Measurements from ENCODE around the gene KRTAP5-1.
"Not testable (repeated sequence)": the region's sequence is repeated elsewhere in the genome, so short reads cannot be mapped to it uniquely, and the experiment has no call there.

Gene KRTAP5-1

DNA sequence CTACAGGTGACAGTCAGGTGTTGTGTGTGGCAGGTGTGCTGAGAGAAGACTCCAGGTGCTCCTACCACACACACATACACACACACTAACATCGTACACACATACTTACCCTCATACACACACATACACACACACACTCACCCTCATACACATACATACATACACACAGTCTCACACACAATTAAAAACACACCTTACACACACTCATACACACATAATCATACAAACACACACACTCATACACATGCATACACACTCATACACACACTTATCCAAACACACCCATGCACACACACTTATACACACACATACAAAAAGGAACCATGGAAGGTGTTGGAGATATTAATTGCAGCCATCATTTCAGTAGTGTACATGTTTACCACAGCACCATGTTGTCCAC, 18.5 kb upstream of the KRTAP5-1 start:
- DNase-seq: no peak

DNA sequence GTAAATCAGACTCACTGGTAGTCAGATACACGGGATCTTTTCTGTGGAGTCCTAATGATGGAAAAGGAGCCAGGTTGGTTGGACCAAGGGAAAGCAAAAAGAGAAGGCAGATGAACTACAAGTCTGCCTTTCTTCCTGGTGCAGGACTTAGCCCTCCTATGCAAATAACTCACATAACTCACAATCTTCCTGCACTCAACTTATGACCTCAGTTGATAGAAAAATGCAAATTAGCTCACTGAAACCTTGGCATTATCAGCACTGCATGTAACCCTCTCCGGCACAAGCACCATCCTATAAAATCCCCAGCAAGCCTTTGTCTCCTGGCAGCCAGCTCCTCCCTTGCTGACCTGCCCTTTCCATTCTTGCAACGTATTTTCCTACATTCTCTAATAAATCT, 16.6 kb upstream of the KRTAP5-1 start:
- not testable (repeated sequence) for DNase-seq

DNA sequence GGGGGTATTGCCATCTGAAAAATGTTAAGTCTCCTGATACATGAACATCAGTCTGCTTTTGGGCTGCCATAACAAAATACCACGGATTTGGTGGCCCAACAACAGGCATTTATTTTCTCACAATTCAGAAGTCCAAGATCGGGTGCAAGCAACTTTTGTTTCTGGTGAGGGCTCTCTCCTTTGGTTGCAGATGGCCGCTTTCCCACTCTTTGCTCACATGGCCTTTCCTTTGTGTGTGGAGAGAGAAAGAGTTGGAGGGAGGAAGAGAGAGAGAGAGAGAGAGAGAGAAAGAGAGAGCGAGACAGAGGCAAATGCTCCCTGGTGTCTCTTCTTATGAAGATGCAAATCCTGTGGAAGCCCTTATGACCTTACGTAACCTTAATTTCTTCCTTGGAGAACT, 15.5 kb upstream of the KRTAP5-1 start:
- DNase-seq: peak in 11 of 51 donors; percentile 5 to 30 (median 11)

DNA sequence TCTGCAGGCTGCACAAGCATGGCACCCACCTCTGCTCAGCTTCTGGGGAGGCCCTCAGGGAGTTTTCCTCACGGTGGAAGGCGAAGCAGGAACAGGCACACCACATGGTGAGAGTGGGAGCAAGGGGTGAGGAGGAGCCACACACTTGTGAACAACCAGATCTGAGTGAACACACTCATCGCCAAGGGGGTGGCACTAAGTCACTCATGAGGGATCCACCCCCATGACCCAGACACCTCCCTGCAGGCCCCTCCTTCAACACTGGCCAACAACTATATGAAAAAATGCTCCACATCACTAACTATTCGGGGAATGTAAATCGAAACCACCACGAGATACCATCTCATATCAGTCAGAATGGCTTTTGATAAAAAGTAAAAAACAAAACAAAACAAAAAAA, 13.7 kb upstream of the KRTAP5-1 start:
- DNase-seq: no peak

DNA sequence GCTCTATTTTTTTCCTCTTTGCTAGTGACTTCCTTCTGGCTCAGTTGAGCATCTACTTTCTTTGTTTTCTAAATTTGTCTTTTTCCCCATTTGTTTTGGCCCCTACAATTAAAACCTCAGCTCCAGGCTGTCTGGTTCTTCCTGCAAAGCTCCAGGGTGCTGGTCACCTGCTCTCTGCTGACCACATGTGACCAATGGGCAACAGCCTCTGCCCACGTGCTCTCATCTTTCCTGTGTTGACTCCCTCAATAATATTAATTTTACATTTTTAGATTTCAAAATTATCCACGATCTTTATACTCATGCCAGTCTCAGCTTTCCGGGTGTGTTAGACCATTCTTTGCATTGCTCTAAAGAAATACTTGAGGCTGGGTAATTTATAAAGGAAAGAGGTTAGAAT, 13.3 kb upstream of the KRTAP5-1 start:
- not testable (repeated sequence) for DNase-seq

DNA sequence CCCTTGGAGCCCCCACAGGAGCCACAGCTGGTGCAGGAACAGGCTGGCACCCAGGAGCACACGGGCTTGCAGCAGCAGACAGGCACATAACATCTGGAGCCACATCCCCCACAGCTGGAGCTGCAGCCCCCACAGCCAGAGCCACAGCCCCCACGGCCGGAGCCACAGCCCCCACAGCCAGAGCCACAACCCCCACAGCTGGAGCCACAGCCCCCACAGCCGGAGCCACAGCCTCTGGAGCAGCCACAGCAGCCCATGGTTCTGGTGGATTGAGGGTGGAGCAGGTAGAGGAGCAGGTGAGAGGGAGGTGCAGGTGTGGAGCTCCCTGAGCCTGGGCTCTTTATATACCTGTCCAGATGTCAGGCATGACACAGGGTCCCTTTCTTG, 12.9 kb upstream of the KRTAP5-1 start, which contains the start of gene KRTAP5-2:
Gene KRTAP5-2, minus strand, starts transcription at position 301 of the 387 bp plus-strand sequence. Its CDS starts 44 bp downstream, at position 257.
- no peak for DNase-seq

DNA sequence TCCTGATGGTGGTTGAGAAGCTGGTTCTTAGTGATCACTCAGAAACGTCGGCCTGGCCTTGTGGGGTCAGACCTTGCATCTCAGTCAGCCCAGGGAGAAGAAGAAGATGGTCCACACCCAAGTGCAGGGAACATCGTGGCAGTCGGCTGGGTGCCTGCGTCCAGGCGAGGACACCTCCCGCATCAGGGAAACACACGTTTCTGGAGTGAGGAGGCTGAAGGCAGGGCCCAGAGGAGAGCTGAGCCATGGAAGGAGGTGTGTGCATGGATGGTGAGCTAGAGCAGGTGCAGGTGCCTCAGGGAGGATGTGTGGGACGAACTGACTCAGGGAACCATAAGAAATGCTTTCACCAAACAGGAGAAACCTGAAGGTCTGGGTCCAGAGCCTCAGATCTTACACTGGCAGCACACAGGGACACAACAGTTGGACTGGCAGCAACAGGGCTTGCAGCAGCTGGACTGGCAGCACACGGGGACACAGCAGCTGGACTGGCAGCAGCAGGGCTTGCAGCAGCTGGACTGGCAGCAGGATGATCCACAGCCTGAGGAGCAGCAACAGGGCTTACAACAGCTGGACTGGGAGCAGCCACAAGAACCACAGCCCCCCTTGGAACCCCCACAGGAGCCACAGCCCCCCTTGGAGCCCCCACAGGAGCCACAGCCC, 12.4 kb upstream of the KRTAP5-1 start:
- DNase-seq: peak in 1 of 51 donors; percentile 5

DNA sequence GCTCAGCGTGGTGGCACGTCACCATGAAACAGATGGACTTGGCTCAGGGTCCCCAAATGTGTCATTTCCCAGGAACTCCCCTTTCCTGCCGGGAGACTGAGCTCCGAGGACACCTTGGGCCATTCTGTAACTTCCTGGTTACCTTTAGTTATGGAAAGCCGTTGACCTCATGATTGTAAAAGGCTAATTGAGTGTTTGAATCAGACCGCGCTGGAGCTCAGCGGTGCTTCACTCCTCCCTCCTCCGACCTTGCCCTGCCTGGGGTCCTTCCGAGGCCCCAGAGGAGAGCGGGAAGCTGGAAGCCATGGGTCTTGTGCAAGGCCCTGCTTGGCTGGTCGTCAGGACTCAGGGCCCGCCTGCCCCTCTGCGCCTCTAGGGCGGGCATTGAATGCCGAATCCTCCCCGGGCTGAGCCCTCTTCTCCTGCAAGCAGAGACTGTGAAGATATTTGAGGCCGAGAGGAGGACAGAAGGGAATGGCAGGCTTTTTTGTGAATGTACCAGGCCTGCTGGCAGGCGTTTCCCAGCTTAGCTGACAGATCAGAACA, 11.6 kb upstream of the KRTAP5-1 start:
- DNase-seq: not testable (repeated sequence)

DNA sequence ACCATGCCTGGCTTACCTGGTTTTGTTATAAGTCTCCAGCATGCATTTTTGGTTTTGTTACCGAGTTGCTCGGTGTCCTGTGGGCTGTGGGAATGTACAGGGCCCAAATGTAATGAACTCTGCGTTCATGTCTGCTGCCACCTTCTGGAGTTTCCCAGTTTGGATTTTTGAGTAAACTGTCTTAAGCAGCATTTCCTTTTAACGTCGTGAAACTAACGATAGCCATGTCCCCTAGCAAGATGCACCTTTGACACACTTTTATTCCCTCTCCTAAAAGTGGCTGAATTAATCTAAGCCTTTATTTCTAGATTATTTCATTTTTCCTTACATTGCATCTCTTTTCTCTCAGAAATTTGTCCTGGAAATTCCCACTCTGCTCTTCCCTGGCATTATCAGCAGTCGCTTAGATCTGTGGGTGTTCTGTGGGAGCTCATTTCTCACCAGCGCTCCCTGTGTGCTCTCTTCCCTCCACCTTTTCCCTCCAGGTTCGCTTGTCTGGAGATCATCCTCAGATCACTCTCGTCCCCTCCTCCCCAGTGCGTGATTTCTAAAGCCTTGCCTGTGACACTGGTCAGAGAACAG, 11.0 kb upstream of the KRTAP5-1 start:
- peak in 1 of 51 donors; percentile 35 for DNase-seq

DNA sequence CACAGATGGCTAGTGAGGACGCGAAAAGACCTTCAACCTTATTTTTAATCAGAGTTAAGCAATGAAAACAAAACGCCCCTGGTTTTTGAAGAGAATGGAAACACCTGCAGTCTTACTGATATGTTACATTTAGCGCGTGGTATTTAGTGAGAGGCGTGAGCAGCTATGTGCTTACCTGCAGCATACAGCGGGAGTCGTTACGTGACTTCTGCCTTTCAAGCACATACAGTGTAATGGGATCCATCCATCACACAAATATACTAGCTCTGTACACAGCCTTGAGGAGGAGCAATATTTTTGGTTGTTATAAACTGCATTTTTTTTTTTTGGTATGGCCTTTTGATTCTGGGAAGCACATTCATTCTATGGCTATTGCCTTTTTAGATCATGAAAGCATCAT, 7.5 kb upstream of the KRTAP5-1 start:
- no peak for DNase-seq

DNA sequence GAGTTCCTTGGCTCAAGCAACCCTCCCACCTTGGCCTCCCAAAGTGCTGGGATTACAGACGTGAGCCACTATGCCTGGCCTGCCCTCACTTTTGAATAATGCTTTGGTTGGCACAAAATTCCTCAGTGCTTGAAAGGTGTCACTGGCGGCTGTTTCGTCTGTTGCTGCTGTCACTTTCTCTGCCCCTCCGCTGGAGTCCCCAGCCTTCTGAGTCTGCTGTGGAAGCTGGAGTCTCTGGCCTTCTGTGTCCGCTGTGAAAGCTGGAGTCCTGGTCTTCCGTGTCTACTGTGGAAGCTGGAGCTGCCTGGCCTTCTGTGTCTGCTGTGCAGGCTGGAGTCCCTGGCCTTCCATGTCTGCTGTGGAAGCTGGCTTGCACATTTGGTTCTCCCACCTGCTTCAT, 4.9 kb upstream of the KRTAP5-1 start:
- no peak for DNase-seq

DNA sequence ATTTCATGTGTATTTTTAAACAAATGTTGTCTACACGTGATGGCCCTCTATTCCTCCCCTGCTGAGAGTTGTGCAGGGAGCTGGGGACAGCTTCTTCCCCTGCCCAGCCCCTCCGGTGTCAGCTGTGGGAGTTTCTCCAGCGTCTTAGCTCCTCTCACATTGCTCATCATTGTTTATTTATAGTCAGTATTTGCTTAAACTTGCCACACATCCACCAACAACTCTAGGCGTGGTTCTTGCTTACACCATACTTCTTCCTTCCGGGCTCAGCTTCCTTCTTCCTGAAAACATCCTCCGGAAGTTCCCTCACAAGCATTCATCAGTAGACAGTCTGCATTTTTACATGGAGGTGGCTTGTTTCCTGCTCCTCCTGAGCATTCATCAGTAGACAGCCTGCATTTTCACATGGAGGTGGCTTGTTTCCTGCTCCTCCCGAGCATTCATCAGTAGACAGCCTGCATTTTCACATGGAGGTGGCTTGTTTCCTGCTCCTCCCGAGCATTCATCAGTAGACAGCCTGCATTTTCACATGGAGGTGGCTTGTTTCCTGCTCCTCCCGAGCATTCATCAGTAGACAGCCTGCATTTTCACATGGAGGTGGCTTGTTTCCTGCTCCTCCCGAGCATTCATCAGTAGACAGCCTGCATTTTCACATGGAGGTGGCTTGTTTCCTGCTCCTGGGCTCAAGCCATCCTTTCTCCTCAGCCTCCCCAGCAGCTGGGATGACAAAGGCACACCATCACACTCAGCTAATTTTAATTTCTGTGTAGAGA, 4.3 kb upstream of the KRTAP5-1 start:
- DNase-seq: not testable (repeated sequence)

DNA sequence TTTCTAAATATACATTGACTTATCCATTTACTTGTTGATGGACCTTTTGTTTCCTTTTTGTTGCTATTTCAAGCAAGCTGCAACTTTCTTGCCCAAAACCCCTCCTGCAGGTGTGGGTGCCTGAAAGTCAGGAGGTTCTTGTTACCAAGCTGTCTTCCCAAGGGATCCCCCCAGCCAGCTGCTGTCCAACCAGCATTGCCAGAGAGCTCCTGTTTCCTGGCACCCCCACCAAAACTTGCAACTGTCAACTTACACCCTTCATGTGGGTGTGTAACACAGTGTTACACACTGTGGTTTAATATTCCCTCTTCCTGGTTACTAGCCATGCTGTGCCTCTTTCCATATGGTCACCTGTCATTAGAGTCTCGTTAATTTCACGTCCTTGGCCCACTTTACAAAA, 1.6 kb upstream of the KRTAP5-1 start:
- DNase-seq: no peak

DNA sequence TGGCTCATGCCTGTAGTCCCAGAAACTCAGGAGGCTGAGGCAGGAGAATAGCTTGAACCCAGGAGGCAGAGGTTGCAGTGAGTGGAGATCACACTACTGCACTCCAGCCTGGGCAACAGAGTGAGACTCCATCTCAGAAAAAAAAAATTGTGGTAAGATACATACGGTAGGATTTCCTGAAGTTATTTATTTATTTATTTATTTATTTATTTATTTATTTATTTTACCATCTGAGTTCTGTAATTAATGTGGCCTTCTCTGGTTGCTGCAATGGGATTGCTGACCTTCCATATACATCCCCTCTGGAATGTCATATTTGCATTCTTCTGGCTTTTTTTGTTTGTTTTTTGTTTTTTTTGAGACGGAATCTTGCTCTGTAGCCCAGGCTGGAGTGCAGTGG, 2.2 kb downstream of the KRTAP5-1 start:
- DNase-seq: not testable (repeated sequence)

DNA sequence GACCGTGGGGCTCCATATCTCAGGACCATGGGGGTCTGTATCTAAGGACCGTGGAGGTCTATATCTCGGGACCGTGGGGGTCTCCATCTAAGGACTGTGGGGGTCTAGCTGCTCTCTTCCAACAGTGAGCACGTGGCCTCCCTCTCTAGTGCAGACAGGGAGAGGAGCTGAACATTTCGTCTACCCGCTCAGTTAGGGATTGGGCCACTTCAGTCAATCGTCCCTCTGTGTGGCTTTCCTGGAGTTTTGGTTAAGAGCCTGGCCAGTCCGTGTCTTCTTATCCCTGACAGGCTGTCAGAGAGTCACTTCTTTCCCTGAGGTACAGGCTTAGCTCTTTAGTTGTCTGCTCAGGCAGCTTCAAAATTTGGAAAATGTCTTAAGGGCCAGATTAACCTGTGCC, 3.1 kb downstream of the KRTAP5-1 start:
- DNase-seq: no peak

DNA sequence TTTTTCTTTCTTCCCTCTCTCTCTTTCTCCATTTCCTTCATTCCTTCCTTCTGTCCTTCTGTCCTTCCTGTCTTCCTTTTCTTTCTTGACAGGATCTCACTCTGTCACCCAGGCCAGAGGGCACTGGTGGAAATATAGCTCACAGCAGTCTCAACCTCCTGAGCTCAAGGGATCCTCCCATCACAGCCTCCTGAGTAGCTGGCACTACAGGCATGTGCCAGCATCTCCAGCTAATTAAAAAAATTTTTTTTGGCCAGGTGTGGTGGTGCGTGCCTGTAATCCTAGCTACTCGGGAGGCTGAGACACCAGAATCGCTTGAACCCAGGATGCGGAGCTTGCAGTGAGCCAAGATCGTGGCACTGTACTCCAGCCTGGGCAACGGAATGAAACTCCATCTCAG, 8.3 kb downstream of the KRTAP5-1 start:
- DNase-seq: no peak

DNA sequence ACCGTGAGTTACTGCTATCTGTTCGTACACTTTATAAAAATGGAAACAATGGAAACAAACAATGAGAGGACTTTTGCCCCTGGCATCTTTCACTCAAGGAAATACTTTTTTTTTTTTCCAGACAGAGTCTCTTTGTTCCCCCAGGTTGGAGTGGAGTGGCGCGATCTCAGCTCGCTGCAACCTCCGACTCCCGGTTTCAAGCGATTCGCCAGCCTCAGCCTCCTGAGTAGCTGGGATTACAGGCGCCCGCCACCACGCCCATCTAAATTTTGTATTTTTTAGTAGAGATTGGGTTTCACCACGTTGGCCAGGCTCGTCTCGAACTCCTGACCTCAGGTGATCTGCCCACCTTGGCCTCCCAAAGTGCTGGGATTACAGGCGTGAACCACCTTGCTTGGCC, 9.3 kb downstream of the KRTAP5-1 start:
- not testable (repeated sequence) for DNase-seq

DNA sequence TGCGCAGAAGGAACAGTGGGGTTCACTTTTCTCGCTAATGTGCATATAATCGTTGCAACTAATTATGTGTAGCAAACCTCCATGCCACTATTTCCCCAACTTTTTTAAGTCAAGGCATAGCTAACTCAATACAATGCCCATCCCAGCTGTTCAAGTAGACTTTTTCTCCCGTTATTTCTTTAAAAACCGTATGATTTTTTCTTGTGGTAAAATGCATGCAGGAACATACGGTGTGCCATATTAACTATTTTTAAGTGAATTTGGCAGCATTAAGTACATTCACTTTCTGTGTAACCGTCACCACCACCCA, 10.2 kb downstream of the KRTAP5-1 start:
- peak in 1 of 51 donors; percentile 60 for DNase-seq

DNA sequence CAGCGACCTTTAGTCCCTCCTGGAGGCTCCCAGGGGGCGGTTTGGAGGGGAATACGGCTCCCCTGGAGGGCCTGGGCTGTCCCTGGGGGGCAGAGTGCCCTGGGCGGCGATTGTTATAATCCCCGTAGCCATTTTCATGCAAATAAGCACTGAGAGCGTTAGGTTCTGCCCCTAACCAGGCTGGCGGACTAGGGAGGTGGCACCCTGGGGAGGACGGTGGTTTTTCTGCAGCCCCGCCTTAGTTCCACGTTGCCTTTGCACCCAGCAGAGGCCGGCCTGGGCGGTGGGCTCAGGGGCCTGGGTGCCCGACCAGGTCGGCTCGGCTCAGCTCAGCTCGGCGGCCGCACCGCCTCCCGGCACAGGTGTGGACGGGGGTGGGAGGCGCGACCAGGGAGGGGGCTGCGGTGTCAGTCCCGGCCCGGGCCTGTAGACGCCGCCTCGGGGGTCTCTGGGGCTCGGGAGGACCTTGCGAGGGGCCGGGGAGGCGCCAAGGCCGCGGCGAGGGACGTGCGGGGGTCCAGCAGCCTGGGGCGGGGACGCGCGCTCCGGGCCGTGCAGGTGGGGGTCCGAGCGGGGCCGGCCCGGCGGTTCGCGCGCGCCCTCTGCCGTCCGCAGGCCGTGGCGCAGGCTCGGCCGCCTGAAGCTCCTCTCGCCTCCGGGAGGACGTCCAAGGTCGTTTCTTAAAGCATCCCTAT, 10.7 kb downstream of the KRTAP5-1 start:
- DNase-seq: peak in 27 of 51 donors; percentile 20 to 80 (median 51)

DNA sequence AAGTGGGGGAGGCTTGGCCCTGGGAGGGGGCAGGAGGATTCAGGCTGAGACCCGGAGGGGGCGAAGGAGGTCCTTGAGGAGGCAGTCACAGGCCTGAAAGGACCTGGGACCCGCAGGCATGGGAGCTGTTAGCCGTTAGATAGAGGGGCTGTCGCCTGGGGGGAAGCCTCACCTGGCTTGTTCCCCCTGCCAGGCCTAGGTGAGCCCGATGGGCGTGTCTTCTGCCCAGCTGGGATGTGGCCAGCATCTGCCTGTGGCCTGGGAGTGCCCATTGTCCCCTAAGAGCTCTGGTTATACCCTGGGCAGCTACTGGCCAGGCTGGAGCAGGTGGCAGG, 11.2 kb downstream of the KRTAP5-1 start:
- no peak for DNase-seq

DNA sequence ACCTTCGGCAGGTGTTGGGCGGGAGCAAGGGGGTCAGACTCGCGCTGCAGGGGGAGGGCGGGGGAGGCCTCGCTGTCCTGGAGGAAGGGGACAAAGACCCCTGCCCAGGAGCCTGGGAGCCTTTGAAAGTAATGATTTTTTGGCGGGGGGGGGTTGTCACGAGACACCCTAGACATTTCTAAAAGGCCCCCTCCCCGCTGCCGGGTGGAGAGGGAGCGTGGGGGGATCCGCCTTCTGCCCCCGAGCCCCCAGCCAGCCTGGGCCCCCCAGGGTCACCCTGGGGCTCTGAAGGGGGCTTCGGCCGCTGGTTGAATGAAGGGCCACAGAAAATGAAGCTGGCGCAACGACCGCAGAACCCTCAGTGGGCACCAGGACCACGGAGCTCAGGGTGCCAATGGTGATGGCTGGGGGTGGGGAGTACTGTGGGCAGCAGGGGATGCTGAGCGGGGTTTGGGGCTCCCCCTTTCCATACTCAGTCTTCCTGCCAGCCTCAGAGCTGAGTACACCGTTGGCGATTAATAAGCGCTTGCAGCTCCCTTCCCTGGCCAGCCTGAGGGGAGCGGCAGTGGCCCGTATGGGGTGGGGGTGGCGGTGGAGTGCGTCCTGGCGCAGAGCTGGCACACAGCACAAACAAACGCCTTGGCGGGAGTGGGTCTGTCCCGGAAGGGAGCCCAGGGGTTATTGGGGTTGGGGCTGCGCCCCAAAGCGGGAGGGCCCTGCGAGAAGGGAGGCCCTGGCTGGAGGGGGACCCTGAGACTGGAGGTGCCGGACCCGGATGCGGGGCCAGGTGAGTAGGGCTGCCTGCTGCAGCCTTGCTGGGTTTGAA, 11.8 kb downstream of the KRTAP5-1 start:
- DNase-seq: peak in 9 of 51 donors; percentile 27 to 61 (median 38)

All from hypothalamus (tissue), 51 donors.